Measurements from ENCODE around the gene TMEM151B.

Gene TMEM151B

GRCh38 chr6:44269921-44270525, at the start of gene TMEM151B:
TSS of gene TMEM151B (plus strand) at chr6:44270450. CDS start at chr6:44270743, 293 bp downstream.
- H3K27ac ChIP-seq = no peak within 1 kb of the TSS

GRCh38 chr6:44220913-44221290, 49.3 kb upstream of the TMEM151B start:
- TF ChIP-seq CTCF (conservative IDR thresholded peaks at IDR 0.05) (no peak), ZFX (IDR thresholded peaks at IDR 0.05) (no peak)
- peak overlapping the region; percentile 20 for H3K27ac ChIP-seq

More at GRCh38 chr6:44269921-44270525, at the start of gene TMEM151B:
- TF ChIP-seq CTCF (conservative IDR thresholded peaks at IDR 0.05) (no peak), ZFX (IDR thresholded peaks at IDR 0.05) (no peak)

- TF ChIP-seq CTCF (conservative IDR thresholded peaks at IDR 0.05) (no peak; the same call in 1 of the 2 replicates), ZFX (IDR thresholded peaks at IDR 0.05) (no peak)
- peak overlapping the region; percentile 20 for H3K27ac ChIP-seq
Measured at GRCh38 chr6:44221291-44221960, 48.8 kb upstream of the TMEM151B start.

GRCh38 chr6:44221961-44222335, 48.3 kb upstream of the TMEM151B start:
- TF ChIP-seq CTCF (conservative IDR thresholded peaks at IDR 0.05) (no peak), ZFX (IDR thresholded peaks at IDR 0.05) (no peak)
- H3K27ac ChIP-seq = peak overlapping the region; percentile 20; the same call in 1 of the 2 replicates

- no peak for TF ChIP-seq ZFX (IDR thresholded peaks at IDR 0.05)
- no peak for TF ChIP-seq CTCF (conservative IDR thresholded peaks at IDR 0.05)
- peak overlapping the region; percentile 75 for H3K27ac ChIP-seq
Measured at GRCh38 chr6:44222486-44223318, 47.5 kb upstream of the TMEM151B start.

GRCh38 chr6:44223319-44224028, 46.8 kb upstream of the TMEM151B start, which contains the start of gene SLC29A1:
TSS of gene SLC29A1 (plus strand) at chr6:44223595. CDS start at chr6:44227314, 3,719 bp downstream.
- peak within 1 kb of the TSS; percentile 75 for H3K27ac ChIP-seq
- TF ChIP-seq CTCF (conservative IDR thresholded peaks at IDR 0.05) (no peak; the same call in 1 of the 2 replicates), ZFX (IDR thresholded peaks at IDR 0.05) (peak; percentile 61; the same call in 1 of the 2 replicates)
